Neuronal stem cell (in vitro differentiated cells): ENCODE results near the gene KLHL2.
"Not testable (repeated sequence)": the region's sequence is repeated elsewhere in the genome, so short reads cannot be mapped to it uniquely, and the experiment has no call there.

Experiments
- DNase-seq: peaks from one replicate; pipeline ENCODE4 v3.0.0-alpha.2; 2013; ENCODE audit warnings: low spot score
- H2AFZ ChIP-seq: one replicate; pipeline ENCODE4 v1.6.1; 2013; ENCODE audit warnings: mild to moderate bottlenecking, low read length, inconsistent platforms
- H2AK5ac ChIP-seq: 2 replicates; pipeline ENCODE4 v1.6.1; 2013; ENCODE audit warnings: low read depth, mild to moderate bottlenecking, inconsistent platforms, low read length, moderate library complexity, mixed read lengths
- H2BK120ac ChIP-seq: 2 replicates; pipeline ENCODE4 v1.6.1; 2013; ENCODE audit warnings: low read depth, mild to moderate bottlenecking, inconsistent platforms, low read length, moderate library complexity, mixed read lengths
- H2BK12ac ChIP-seq: one replicate; pipeline ENCODE4 v1.6.1; 2013; ENCODE audit warnings: low read length, inconsistent platforms
- H2BK15ac ChIP-seq: 2 replicates; pipeline ENCODE4 v1.6.1; 2013; ENCODE audit warnings: mild to moderate bottlenecking, low read length, inconsistent platforms, mixed read lengths
- H2BK5ac ChIP-seq: one replicate; pipeline ENCODE4 v1.6.1; 2013; ENCODE audit warnings: inconsistent platforms, mild to moderate bottlenecking, low read length, moderate library complexity
- H3K14ac ChIP-seq: one replicate; pipeline ENCODE4 v1.6.1; 2013; ENCODE audit warnings: low read length, inconsistent platforms
- H3K18ac ChIP-seq: 2 replicates; pipeline ENCODE4 v1.6.1; 2013; ENCODE audit warnings: low read length, inconsistent platforms
- H3K23ac ChIP-seq: 2 replicates; pipeline ENCODE4 v1.6.1; 2013; ENCODE audit warnings: low read depth, mild to moderate bottlenecking, mixed read lengths, low read length, inconsistent platforms; ENCODE audit not compliant: poor library complexity
- H3K27ac ChIP-seq: replicated peaks from 3 replicates; pipeline ENCODE4 v1.5.1; 2013; ENCODE audit warnings: low read length, inconsistent platforms
- H3K27me3 ChIP-seq, 3 experiments: 2 replicates each; pipeline ENCODE4 v1.6.1; 2013; ENCODE audit warnings: low read length in 3 of 3, mild to moderate bottlenecking in 2 of 3, inconsistent platforms in 1 of 3, low read depth in 1 of 3, mixed read lengths in 1 of 3, moderate library complexity in 1 of 3; ENCODE audit not compliant: control insufficient read depth in 3 of 3, insufficient read depth in 3 of 3
- H3K36me3 ChIP-seq, 2 donors: replicated peaks in 1 of 2; 2 replicates each; pipeline ENCODE4 v1.6.1; 2013; ENCODE audit warnings: low read length in 2 of 2; ENCODE audit not compliant: control insufficient read depth in 2 of 2, insufficient read depth in 2 of 2
- H3K4ac ChIP-seq: 2 replicates; pipeline ENCODE4 v1.6.1; 2013; ENCODE audit warnings: inconsistent platforms, mild to moderate bottlenecking, low read length, moderate library complexity
- H3K4me1 ChIP-seq, 2 donors: 1 replicate in 1 of 2; 2 replicates in 1 of 2; pipeline ENCODE4 v1.6.1; 2013; ENCODE audit warnings: low read length in 2 of 2, low read depth in 1 of 2; ENCODE audit not compliant: control insufficient read depth in 2 of 2, insufficient read depth in 1 of 2
- H3K4me2 ChIP-seq: one replicate; pipeline ENCODE4 v1.6.1; 2013; ENCODE audit warnings: mild to moderate bottlenecking, low read length, inconsistent platforms; ENCODE audit not compliant: insufficient read depth, poor library complexity, severe bottlenecking
- H3K4me3 ChIP-seq, 2 donors: 2 replicates each; pipeline ENCODE4 v1.5.1; 2013; ENCODE audit warnings: low read length in 2 of 2, mild to moderate bottlenecking in 2 of 2, inconsistent platforms in 1 of 2, moderate library complexity in 1 of 2
- H3K79me1 ChIP-seq: one replicate; pipeline ENCODE4 v1.6.1; 2013; ENCODE audit warnings: low read depth, mild to moderate bottlenecking, inconsistent platforms, low read length, moderate library complexity
- H3K9ac ChIP-seq: one replicate; pipeline ENCODE4 v1.6.1; 2013; ENCODE audit warnings: mild to moderate bottlenecking, low read depth, low read length, inconsistent platforms; ENCODE audit not compliant: poor library complexity
- H3K9me3 ChIP-seq, 2 donors: replicated peaks in 1 of 2; 2 replicates each; pipeline versions ENCODE3 to v1.6.1; 2013; ENCODE audit warnings: low read length in 2 of 2, mild to moderate bottlenecking in 2 of 2, inconsistent platforms in 1 of 2, low read depth in 1 of 2, mixed read lengths in 1 of 2, moderate library complexity in 1 of 2; ENCODE audit not compliant: control insufficient read depth in 2 of 2, insufficient read depth in 1 of 2
- H4K8ac ChIP-seq: one replicate; pipeline ENCODE4 v1.6.1; 2013; ENCODE audit warnings: low read depth, mild to moderate bottlenecking, inconsistent platforms, low read length, moderate library complexity
- H4K91ac ChIP-seq: one replicate; pipeline ENCODE4 v1.6.1; 2013; ENCODE audit warnings: low read length, low read depth, mild to moderate bottlenecking, inconsistent platforms; ENCODE audit not compliant: poor library complexity
- WGBS, 2 donors: extraction: QIAGEN DNeasy Blood & Tissue Kit; methylation state at CpG; one replicate each; pipeline ENCODE4 v1.1.7; 2013; ENCODE audit warnings: missing lambda C conversion rate in 2 of 2, mixed read lengths in 1 of 2; ENCODE audit not compliant: insufficient read length in 2 of 2, insufficient replicate concordance in 1 of 2; ENCODE audit errors: extremely low coverage in 2 of 2; 5-methylcytosine and 5-hydroxymethylcytosine counted together

KLHL2 gene

DNA sequence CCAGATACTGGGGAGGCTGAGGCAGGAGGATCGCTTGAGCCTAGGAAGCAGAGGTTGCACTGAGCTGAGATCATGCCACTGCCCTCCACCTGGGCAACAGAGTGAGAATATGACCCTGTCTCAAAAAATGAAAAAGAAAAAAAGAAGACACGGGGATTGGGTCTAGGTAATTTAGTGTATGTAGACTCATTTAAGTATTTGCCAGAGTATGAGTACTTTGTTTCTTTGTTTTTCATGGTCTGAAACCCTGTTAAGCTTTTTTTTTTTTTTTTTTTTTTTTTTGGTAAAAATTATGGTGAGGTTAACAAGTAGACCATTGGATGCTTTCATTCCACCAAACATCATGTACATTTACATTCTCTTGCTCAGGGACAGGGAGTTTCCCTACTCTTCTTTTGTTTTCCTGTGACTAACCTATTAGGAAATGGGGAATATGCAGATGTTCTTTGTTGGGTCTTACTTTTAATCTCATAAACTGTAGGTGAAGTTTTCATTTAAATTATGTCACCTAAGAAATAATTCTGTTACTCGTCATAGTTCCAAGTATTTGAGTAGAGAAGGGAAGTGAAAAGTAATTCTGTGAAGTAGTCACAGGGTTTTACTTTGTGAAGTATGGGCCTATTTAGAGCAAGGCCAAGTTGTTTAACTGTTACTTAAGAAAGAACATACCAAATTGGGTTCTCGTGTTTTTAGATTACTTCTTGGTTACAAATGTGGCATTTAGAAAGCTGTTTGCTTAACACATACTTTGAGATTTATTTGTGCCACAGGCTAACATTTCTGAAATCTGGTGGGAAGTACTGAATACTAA lies 25.5 kb downstream of the KLHL2 start:
- H4K8ac ChIP-seq, DNase-seq, H3K18ac ChIP-seq, H3K27ac ChIP-seq, H3K23ac ChIP-seq, H2AK5ac ChIP-seq, H2BK120ac ChIP-seq, H3K79me1 ChIP-seq, H2AFZ ChIP-seq, H3K4ac ChIP-seq, H2BK15ac ChIP-seq, H3K4me3 ChIP-seq, H4K91ac ChIP-seq, H2BK12ac ChIP-seq, H3K27me3 ChIP-seq, H3K9ac ChIP-seq, H3K14ac ChIP-seq, H3K4me1 ChIP-seq, H3K9me3 ChIP-seq, H3K4me2 ChIP-seq, H2BK5ac ChIP-seq: not testable (repeated sequence)
- H3K36me3 ChIP-seq, result peaks cover 0 to 17% of the 10 kb centered on the region in 2 donors
- WGBS, 2 donors, result no CpG with 5 or more reads among the region's 4 CpGs

DNA sequence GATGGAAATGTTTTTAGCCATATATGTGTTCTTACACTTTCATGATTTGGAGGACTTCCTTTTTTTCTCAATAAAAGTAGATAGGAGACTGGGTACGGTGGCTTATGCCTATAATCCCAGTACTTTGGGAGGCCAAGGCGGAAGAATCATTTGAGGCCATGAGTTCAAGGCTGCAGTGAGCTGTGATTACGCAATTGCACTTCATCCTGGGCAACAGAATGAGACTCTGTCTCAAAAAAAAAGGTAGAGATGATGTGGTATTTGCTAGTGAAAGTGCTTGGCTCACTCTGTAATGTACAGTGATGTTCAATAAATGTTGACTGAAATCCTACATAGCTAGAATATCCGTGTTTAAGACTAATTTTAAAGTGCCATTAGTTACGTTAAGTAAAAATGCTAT lies 27.4 kb downstream of the KLHL2 start:
- no peak overlapping the region for H3K18ac ChIP-seq
- no peak overlapping the region for H2AFZ ChIP-seq
- no peak overlapping the region for H3K9ac ChIP-seq
- H3K4me1 ChIP-seq, result no peaks in the 10 kb centered on the region
- no peaks in the 10 kb centered on the region for H3K27me3 ChIP-seq
- H4K91ac ChIP-seq, result no peak overlapping the region
- no peak overlapping the region for H3K4me2 ChIP-seq
- H3K36me3 ChIP-seq, result peaks cover 0 to 16% of the 10 kb centered on the region in 2 donors
- H3K27ac ChIP-seq, result no peak overlapping the region
- H2BK5ac ChIP-seq, result no peak overlapping the region
- no peak for DNase-seq
- no peak overlapping the region for H3K4ac ChIP-seq
- no peak overlapping the region for H3K4me3 ChIP-seq
- H2BK12ac ChIP-seq, result no peak overlapping the region
- H3K23ac ChIP-seq, result no peak overlapping the region
- no peaks in the 10 kb centered on the region for H3K9me3 ChIP-seq
- no peak overlapping the region for H2BK15ac ChIP-seq
- H2BK120ac ChIP-seq, result no peak overlapping the region
- WGBS, 2 donors, result no CpG with 5 or more reads among the region's 5 CpGs
- no peak overlapping the region for H4K8ac ChIP-seq
- H3K79me1 ChIP-seq, result no peaks in the 10 kb centered on the region
- H2AK5ac ChIP-seq, result no peak overlapping the region
- H3K14ac ChIP-seq, result no peak overlapping the region

DNA sequence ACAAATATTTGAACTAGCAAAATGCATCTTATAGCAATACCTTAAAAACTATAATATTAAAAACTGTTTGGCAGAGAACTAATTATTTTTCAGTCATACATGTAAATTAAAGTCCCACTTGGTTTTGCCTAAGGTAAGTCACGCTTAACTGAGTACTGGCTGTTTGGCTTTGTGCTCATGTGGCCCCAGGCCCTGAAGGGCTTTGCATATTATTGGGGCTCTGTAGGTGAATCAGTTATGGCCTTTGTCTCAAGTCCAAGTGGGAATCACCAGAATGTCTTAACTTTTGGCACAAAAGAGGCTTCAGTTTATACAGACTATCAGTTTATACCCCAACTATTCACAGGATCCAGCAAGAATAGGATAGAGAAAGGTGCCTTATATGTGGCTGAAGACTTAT lies 29.5 kb downstream of the KLHL2 start:
- not testable (repeated sequence) for H2BK5ac ChIP-seq, H3K23ac ChIP-seq, H2BK15ac ChIP-seq, H2BK12ac ChIP-seq, H3K9ac ChIP-seq, H3K4me3 ChIP-seq, H3K4me1 ChIP-seq, H3K4ac ChIP-seq, H3K18ac ChIP-seq, H3K27me3 ChIP-seq, H4K91ac ChIP-seq, H3K4me2 ChIP-seq, H3K9me3 ChIP-seq, H2BK120ac ChIP-seq, H3K14ac ChIP-seq, H2AFZ ChIP-seq, H3K27ac ChIP-seq, H4K8ac ChIP-seq, H2AK5ac ChIP-seq, DNase-seq, H3K79me1 ChIP-seq
- H3K36me3 ChIP-seq, result peaks cover 0 to 15% of the 10 kb centered on the region in 2 donors
- no CpG with 5 or more reads among the region's 1 CpG for WGBS, 2 donors

DNA sequence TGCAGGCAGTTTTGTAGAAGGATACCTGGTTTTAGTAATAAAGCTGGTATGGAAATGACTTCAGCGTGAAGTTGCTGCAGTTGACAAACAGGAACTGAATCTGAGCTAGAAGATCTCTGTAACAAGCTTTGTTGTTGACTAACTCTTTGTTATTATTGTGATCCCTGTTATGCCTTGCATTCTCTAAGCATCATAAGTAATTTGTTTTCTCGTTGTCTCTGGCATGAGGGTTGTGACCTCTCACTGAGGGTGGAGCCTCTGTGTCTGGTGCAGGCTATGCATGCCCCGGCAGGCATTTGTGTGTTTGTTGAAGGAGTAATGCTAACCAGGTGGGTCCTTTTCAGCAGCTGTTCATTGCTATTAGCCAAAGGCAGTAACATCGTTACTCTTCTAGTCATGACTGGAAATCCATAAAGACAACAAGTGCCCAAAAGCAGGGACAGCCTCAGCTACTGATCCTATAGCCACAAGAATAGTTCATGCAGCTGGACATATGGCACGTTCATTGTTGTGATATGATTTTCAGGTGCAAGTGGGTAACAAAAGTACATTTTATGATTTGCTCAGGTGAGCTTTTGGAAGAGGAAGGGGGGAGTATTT lies 30.8 kb downstream of the KLHL2 start:
- not testable (repeated sequence) for H3K4me3 ChIP-seq, H2BK12ac ChIP-seq, H3K79me1 ChIP-seq, H3K9me3 ChIP-seq, H3K4ac ChIP-seq, H2BK15ac ChIP-seq, DNase-seq, H2AK5ac ChIP-seq, H3K18ac ChIP-seq, H3K9ac ChIP-seq, H2BK120ac ChIP-seq, H3K23ac ChIP-seq, H2BK5ac ChIP-seq, H2AFZ ChIP-seq, H3K4me1 ChIP-seq, H3K4me2 ChIP-seq, H3K27me3 ChIP-seq, H3K27ac ChIP-seq, H4K8ac ChIP-seq, H4K91ac ChIP-seq, H3K14ac ChIP-seq
- peaks cover 0 to 15% of the 10 kb centered on the region in 2 donors for H3K36me3 ChIP-seq
- whole genome bisulfite sequencing, 2 donors, result no CpG with 5 or more reads among the region's 5 CpGs
